Gastroesophageal sphincter (tissue), 4 donors: ENCODE measurements around the gene TDO2. TPM values are rescaled to one million over a fixed set of nuclear protein-coding genes. Genes with fewer than 3 reads are reported as not detected.

Source experiments
- ATAC-seq: fragments of 150-250 bp; one replicate; pipeline ENCODE4 v1.9.1; 2016; ENCODE audit warnings: mild to moderate bottlenecking, moderate library complexity
- H3K27ac ChIP-seq, 4 donors: fragments of 200-600 bp; sonication (generic) in 3 of 4; 1 replicate in 3 of 4; 2 replicates in 1 of 4; pipeline ENCODE4 v1.5.1; 2016 to 2019
- H3K27me3 ChIP-seq: fragments of 200-600 bp; sonication (generic); one replicate; pipeline ENCODE4 v1.5.1; 2019
- H3K36me3 ChIP-seq, 2 donors: fragments of 200-600 bp; sonication (generic); one replicate each; pipeline ENCODE4 v1.5.1; 2019; ENCODE audit warnings: control low read depth in 1 of 2
- H3K4me1 ChIP-seq, 3 donors: fragments of 200-600 bp; sonication (generic); 1 replicate in 2 of 3; 2 replicates in 1 of 3; pipeline ENCODE4 v1.5.1; 2016 to 2019; ENCODE audit warnings: control low read depth in 2 of 3
- H3K4me3 ChIP-seq, 2 donors: fragments of 200-600 bp; sonication (generic); one replicate each; pipeline ENCODE4 v1.5.1; 2019; ENCODE audit warnings: mild to moderate bottlenecking in 1 of 2, moderate library complexity in 1 of 2
- H3K9me3 ChIP-seq, 3 donors: fragments of 200-600 bp; sonication (generic); one replicate each; pipeline ENCODE4 v1.5.1; 2017 to 2019; ENCODE audit warnings: control low read depth in 2 of 3
- CTCF ChIP-seq, 4 experiments: fragments of 200-600 bp in 2 of 4; fragments of 450-650 bp in 2 of 4; sonication (generic) in 1 of 4; IDR thresholded peaks; one replicate each; pipeline ENCODE4 v1.5.1; 2017 to 2019; ENCODE audit warnings: antibody characterized with exemption in 4 of 4, mild to moderate bottlenecking in 2 of 4, moderate library complexity in 2 of 4
- EP300 ChIP-seq: sonication (generic); formaldehyde crosslinking; IDR thresholded peaks from one replicate; pipeline ENCODE4 v1.6.1; 2017; ENCODE audit warnings: antibody characterized with exemption, mild to moderate bottlenecking
- POLR2A ChIP-seq, 2 donors: fragments of 450-650 bp; IDR thresholded peaks; one replicate each; pipeline ENCODE4 v1.6.1; 2017; ENCODE audit warnings: antibody characterized with exemption in 2 of 2, mild to moderate bottlenecking in 2 of 2, moderate library complexity in 1 of 2
- POLR2AphosphoS5 ChIP-seq: sonication (generic); formaldehyde crosslinking; IDR thresholded peaks from one replicate; pipeline ENCODE4 v1.6.1; 2017; ENCODE audit warnings: antibody characterized with exemption
- WGBS, 2 donors: methylation state at CpG; one replicate each; pipeline ENCODE4 v1.1.5; 2018; ENCODE audit warnings: low coverage in 1 of 2; 5-methylcytosine and 5-hydroxymethylcytosine counted together
- total RNA-seq, 4 donors: library from RNA; depleted of rRNA; stranded (reverse); fragments of >200 nt; gene quantifications; one replicate each; pipeline ENCODE4 v1.1.0, GENCODE V29; 2016

Gene TDO2
- total RNA-seq, 4 donors from 2014 or later, result 0.08 TPM; not detected in 3

- 83 to 87% methylated on average over 4 of the region's 4 CpGs for WGBS, 2 donors
- TF ChIP-seq POLR2A (IDR thresholded peaks at IDR 0.05) (no peak), CTCF (IDR thresholded peaks at IDR 0.05) (no peak), EP300 (no peak), POLR2AphosphoS5 (no peak)
- Histone ChIP-seq H3K27me3 (no peaks in the 10 kb centered on the region), H3K4me1 (no peaks in the 10 kb centered on the region), H3K9me3 (no peaks in the 10 kb centered on the region), H3K36me3 (peaks cover 0 to 71% of the 10 kb centered on the region in 2 donors), H3K4me3 (no peak overlapping the region), H3K27ac (no peak overlapping the region)
- no peak for ATAC-seq
Measured at GRCh38 chr4:155935389-155935986, 32.0 kb downstream of the TDO2 start.

- no peak overlapping the region for H3K4me3 ChIP-seq
- WGBS, 2 donors, result 80 to 87% methylated on average over 4 to 6 of the region's 6 CpGs
- peaks cover 0 to 59% of the 10 kb centered on the region in 2 donors for H3K36me3 ChIP-seq
- H3K27me3 ChIP-seq, result no peaks in the 10 kb centered on the region
- H3K4me1 ChIP-seq, result no peaks in the 10 kb centered on the region
- no peaks in the 10 kb centered on the region for H3K9me3 ChIP-seq
- TF ChIP-seq EP300 (no peak), CTCF (IDR thresholded peaks at IDR 0.05) (no peak), POLR2A (IDR thresholded peaks at IDR 0.05) (no peak), POLR2AphosphoS5 (no peak)
- ATAC-seq, result no peak
- H3K27ac ChIP-seq, result no peak overlapping the region
Measured at GRCh38 chr4:155941085-155941790, 37.7 kb downstream of the TDO2 start.

- H3K27me3 ChIP-seq, result no peaks in the 10 kb centered on the region
- no peak overlapping the region for H3K27ac ChIP-seq
- no peaks in the 10 kb centered on the region for H3K4me1 ChIP-seq
- WGBS, 2 donors, result 100% methylated on average over 1 of the region's 1 CpG
- H3K36me3 ChIP-seq, result peaks cover 0 to 53% of the 10 kb centered on the region in 2 donors
- no peaks in the 10 kb centered on the region for H3K9me3 ChIP-seq
- no peak overlapping the region for H3K4me3 ChIP-seq
- TF ChIP-seq CTCF (IDR thresholded peaks at IDR 0.05), result no peak
- TF ChIP-seq POLR2AphosphoS5, result no peak
- TF ChIP-seq POLR2A (IDR thresholded peaks at IDR 0.05), result no peak
- no peak for TF ChIP-seq EP300
- ATAC-seq, result no peak
Measured at GRCh38 chr4:155941820-155942219, 38.3 kb downstream of the TDO2 start.

GRCh38 chr4:155943605-155944291 is 40.3 kb downstream of the TDO2 start:
- Histone ChIP-seq H3K36me3 (peaks cover 0 to 34% of the 10 kb centered on the region in 2 donors), H3K27ac (no peak overlapping the region), H3K27me3 (no peaks in the 10 kb centered on the region), H3K4me3 (no peak overlapping the region), H3K4me1 (no peaks in the 10 kb centered on the region), H3K9me3 (no peaks in the 10 kb centered on the region)
- no peak for ATAC-seq
- no peak for TF ChIP-seq CTCF (IDR thresholded peaks at IDR 0.05)
- no peak for TF ChIP-seq POLR2AphosphoS5
- no peak for TF ChIP-seq EP300
- no peak for TF ChIP-seq POLR2A (IDR thresholded peaks at IDR 0.05)
- WGBS, 2 donors, result 96% methylated on average over 3 of the region's 3 CpGs
